ENCODE data around the gene PHF21A. TPM values are rescaled to one million over a fixed set of nuclear protein-coding genes. Genes with fewer than 3 reads are reported as not detected.

PHF21A gene
- total and polyA plus RNA-seq, 4 donors: 3.6 to 8.5 (median 6.2) TPM

- peak; percentile 76 for DNase-seq (ENCODE audit: low spot score)
- no peaks in the 10 kb centered on the region for H3K27me3 ChIP-seq (ENCODE audit: control insufficient read depth in 4 of 4, insufficient read depth in 4 of 4, low read length in 3 of 4)
- WGBS: under 1% methylated on average over 74 of the region's 74 CpGs
Observed at GRCh38 chr11:46121724-46122477, 647 bp upstream of the PHF21A start.

GRCh38 chr11:46120346-46121300 is 631 bp downstream of the PHF21A start:
- DNase-seq (ENCODE audit: low spot score): peak; percentile 67
- H3K9me3 ChIP-seq (ENCODE audit: control insufficient read depth in 4 of 4, low read length in 3 of 4): no peaks in the 10 kb centered on the region

More at GRCh38 chr11:46121724-46122477, 647 bp upstream of the PHF21A start:
- H3K9ac ChIP-seq (ENCODE audit: low read depth in 1 of 2, low read length in 2 of 2): peak overlapping the region in 1 of 2 donors; percentile 85
- no peaks in the 10 kb centered on the region for H3K9me3 ChIP-seq (ENCODE audit: control insufficient read depth in 4 of 4, low read length in 3 of 4)
- H3K4me1 ChIP-seq (ENCODE audit: control insufficient read depth in 4 of 4, insufficient read depth in 4 of 4, low read length in 3 of 4): peaks cover 2 to 12% (median 5%) of the 10 kb centered on the region in 4 donors
- peak overlapping the region; percentile 77 to 89 (median 85) for H3K4me3 ChIP-seq (ENCODE audit: low read depth in 1 of 3, low read length in 3 of 3)
- TF ChIP-seq HNF4A (conservative IDR thresholded peaks at IDR 0.05): no peak
- no peak for TF ChIP-seq RXRA (IDR thresholded peaks at IDR 0.05)
- TF ChIP-seq, protein P1, sequence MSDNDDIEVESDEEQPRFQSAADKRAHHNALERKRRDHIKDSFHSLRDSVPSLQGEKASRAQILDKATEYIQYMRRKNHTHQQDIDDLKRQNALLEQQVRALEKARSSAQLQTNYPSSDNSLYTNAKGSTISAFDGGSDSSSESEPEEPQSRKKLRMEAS (IDR thresholded peaks at IDR 0.05): no peak
- TF ChIP-seq TAF1 (conservative IDR thresholded peaks at IDR 0.05): no peak
- TF ChIP-seq SP1 (IDR thresholded peaks at IDR 0.05): no peak
- TF ChIP-seq YY1 (IDR thresholded peaks at IDR 0.05): no peak
- no peak for TF ChIP-seq EGR1 (IDR thresholded peaks at IDR 0.05; ENCODE audit: low read depth in 2 of 2)
- no peak for TF ChIP-seq GABPA (IDR thresholded peaks at IDR 0.05 in 1 of 2, conservative IDR thresholded peaks at IDR 0.05 in 1 of 2)
- no peak for TF ChIP-seq HNF4G (IDR thresholded peaks at IDR 0.05)
- no peak for TF ChIP-seq FOXA1 (IDR thresholded peaks at IDR 0.05)
- no peak for TF ChIP-seq ATF3 (IDR thresholded peaks at IDR 0.05)
- H3K27ac ChIP-seq (ENCODE audit: low read depth in 1 of 2, low read length in 2 of 2): peak overlapping the region; percentile 83 to 98
- H3K36me3 ChIP-seq (ENCODE audit: control insufficient read depth in 4 of 4, insufficient read depth in 3 of 4, low read depth in 1 of 4, low read length in 3 of 4): no peaks in the 10 kb centered on the region

More at GRCh38 chr11:46120346-46121300, 631 bp downstream of the PHF21A start:
- H3K36me3 ChIP-seq (ENCODE audit: control insufficient read depth in 4 of 4, insufficient read depth in 3 of 4, low read depth in 1 of 4, low read length in 3 of 4): no peaks in the 10 kb centered on the region
- peak overlapping the region; percentile 83 to 98 for H3K27ac ChIP-seq (ENCODE audit: low read depth in 1 of 2, low read length in 2 of 2)
- H3K4me3 ChIP-seq (ENCODE audit: low read depth in 1 of 3, low read length in 3 of 3): peak overlapping the region; percentile 71 to 85 (median 83)
- peak; percentile 10 for TF ChIP-seq YY1 (IDR thresholded peaks at IDR 0.05)
- TF ChIP-seq, protein P2, sequence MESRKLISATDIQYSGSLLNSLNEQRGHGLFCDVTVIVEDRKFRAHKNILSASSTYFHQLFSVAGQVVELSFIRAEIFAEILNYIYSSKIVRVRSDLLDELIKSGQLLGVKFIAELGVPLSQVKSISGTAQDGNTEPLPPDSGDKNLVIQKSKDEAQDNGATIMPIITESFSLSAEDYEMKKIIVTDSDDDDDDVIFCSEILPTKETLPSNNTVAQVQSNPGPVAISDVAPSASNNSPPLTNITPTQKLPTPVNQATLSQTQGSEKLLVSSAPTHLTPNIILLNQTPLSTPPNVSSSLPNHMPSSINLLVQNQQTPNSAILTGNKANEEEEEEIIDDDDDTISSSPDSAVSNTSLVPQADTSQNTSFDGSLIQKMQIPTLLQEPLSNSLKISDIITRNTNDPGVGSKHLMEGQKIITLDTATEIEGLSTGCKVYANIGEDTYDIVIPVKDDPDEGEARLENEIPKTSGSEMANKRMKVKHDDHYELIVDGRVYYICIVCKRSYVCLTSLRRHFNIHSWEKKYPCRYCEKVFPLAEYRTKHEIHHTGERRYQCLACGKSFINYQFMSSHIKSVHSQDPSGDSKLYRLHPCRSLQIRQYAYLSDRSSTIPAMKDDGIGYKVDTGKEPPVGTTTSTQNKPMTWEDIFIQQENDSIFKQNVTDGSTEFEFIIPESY (IDR thresholded peaks at IDR 0.05): no peak
- TF ChIP-seq, protein P1 (IDR thresholded peaks at IDR 0.05): no peak
- H3K27me3 ChIP-seq (ENCODE audit: control insufficient read depth in 4 of 4, insufficient read depth in 4 of 4, low read length in 3 of 4): no peaks in the 10 kb centered on the region
- H3K4me1 ChIP-seq (ENCODE audit: control insufficient read depth in 4 of 4, insufficient read depth in 4 of 4, low read length in 3 of 4): peaks cover 2 to 12% (median 5%) of the 10 kb centered on the region in 4 donors
- WGBS: 1% methylated on average over 29 of the region's 29 CpGs
- H3K9ac ChIP-seq (ENCODE audit: low read depth in 1 of 2, low read length in 2 of 2): peak overlapping the region; percentile 49 to 64
